Gastrocnemius medialis (tissue), 4 donors: ENCODE results near the gene DNAJA2.

Experiments used
- POLR2A ChIP-seq, 2 donors: fragments of 450-650 bp; IDR thresholded peaks; one replicate each; pipeline ENCODE4 v1.6.1; 2017; ENCODE audit warnings: antibody characterized with exemption in 2 of 2, mild to moderate bottlenecking in 2 of 2, moderate library complexity in 2 of 2
- TF ChIP-seq, protein P1 (sequence below), 5 experiments: fragments of 450-650 bp in 3 of 5; fragments of 200-600 bp in 2 of 5; sonication (generic) in 2 of 5; IDR thresholded peaks in 4 of 5; conservative IDR thresholded peaks in 1 of 5; 1 replicate in 4 of 5; 2 replicates in 1 of 5; pipeline ENCODE4 v1.5.1; 2016 to 2019; ENCODE audit warnings: antibody characterized with exemption in 5 of 5, mild to moderate bottlenecking in 3 of 5, moderate library complexity in 3 of 5

DNA sequence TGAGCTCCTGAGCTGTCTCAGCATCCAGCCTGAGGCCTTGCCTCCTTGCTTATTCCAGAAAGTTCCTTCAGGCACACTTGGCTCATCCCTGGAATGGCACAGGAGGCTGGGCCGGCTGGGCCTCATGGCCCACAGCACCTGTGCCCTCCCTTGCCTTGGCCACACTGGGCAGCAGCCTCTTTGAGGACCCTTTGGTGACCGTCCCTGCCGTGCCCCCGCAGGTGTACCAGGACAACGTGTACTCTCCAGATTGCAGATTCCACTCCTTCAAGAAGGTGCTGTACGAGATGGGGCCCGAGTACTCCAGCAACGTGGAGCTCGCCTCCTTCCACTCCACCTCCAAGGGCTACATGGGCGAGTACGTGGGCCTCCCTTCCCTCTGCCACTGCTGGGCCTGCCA is 55.1 kb downstream of the DNAJA2 start:
- TF ChIP-seq, protein P1, sequence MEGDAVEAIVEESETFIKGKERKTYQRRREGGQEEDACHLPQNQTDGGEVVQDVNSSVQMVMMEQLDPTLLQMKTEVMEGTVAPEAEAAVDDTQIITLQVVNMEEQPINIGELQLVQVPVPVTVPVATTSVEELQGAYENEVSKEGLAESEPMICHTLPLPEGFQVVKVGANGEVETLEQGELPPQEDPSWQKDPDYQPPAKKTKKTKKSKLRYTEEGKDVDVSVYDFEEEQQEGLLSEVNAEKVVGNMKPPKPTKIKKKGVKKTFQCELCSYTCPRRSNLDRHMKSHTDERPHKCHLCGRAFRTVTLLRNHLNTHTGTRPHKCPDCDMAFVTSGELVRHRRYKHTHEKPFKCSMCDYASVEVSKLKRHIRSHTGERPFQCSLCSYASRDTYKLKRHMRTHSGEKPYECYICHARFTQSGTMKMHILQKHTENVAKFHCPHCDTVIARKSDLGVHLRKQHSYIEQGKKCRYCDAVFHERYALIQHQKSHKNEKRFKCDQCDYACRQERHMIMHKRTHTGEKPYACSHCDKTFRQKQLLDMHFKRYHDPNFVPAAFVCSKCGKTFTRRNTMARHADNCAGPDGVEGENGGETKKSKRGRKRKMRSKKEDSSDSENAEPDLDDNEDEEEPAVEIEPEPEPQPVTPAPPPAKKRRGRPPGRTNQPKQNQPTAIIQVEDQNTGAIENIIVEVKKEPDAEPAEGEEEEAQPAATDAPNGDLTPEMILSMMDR (IDR thresholded peaks at IDR 0.05 in 4 of 5, conservative IDR thresholded peaks at IDR 0.05 in 1 of 5) = no peak
- TF ChIP-seq POLR2A (IDR thresholded peaks at IDR 0.05) = no peak
